CD14-positive monocyte (primary cell): ENCODE measurements around the gene VPS33A. TPM values are rescaled to one million over a fixed set of nuclear protein-coding genes. Genes with fewer than 3 reads are reported as not detected.

Experiments
- DNase-seq, 3 donors: peaks; one replicate each; pipeline ENCODE4 v3.0.0-alpha.2; 2011 to 2022
- H2AFZ ChIP-seq: 2 replicates; pipeline ENCODE4 v1.6.0; 2012; ENCODE audit warnings: mild to moderate bottlenecking, low read depth, low read length, inconsistent platforms; ENCODE audit not compliant: insufficient read depth, poor library complexity, severe bottlenecking
- H3K27ac ChIP-seq, 2 donors: 1 replicate in 1 of 2; 2 replicates in 1 of 2; pipeline ENCODE4 v1.5.1; 2012 to 2013; ENCODE audit warnings: low read length in 2 of 2, control low read depth in 1 of 2, inconsistent platforms in 1 of 2, low read depth in 1 of 2, mild to moderate bottlenecking in 1 of 2
- H3K27me3 ChIP-seq, 2 donors: one replicate each; pipeline versions ENCODE4 v1.6.0 to v1.6.1; 2011 to 2013; ENCODE audit warnings: low read length in 2 of 2; ENCODE audit not compliant: control insufficient read depth in 2 of 2, insufficient read depth in 2 of 2
- H3K36me3 ChIP-seq, 2 donors: replicated peaks in 1 of 2; 1 replicate in 1 of 2; 2 replicates in 1 of 2; pipeline versions ENCODE4 v1.5.1 to v1.6.1; 2012 to 2013; ENCODE audit warnings: low read length in 2 of 2, control low read depth in 1 of 2, inconsistent platforms in 1 of 2, mild to moderate bottlenecking in 1 of 2; ENCODE audit not compliant: insufficient read depth in 2 of 2, control insufficient read depth in 1 of 2
- H3K4me1 ChIP-seq, 2 donors: 1 replicate in 1 of 2; 2 replicates in 1 of 2; pipeline versions ENCODE4 v1.5.1 to v1.6.1; 2012 to 2013; ENCODE audit warnings: low read length in 2 of 2, control low read depth in 1 of 2, inconsistent platforms in 1 of 2, mild to moderate bottlenecking in 1 of 2, moderate library complexity in 1 of 2; ENCODE audit not compliant: insufficient read depth in 2 of 2, control insufficient read depth in 1 of 2
- H3K4me2 ChIP-seq: replicated peaks from 2 replicates; pipeline ENCODE3; 2012; ENCODE audit warnings: low read length, moderate library complexity, mild to moderate bottlenecking; ENCODE audit not compliant: poor library complexity, severe bottlenecking; ENCODE audit errors: extremely low read depth
- H3K4me3 ChIP-seq, 3 experiments: fragments of 200-600 bp in 1 of 3; sonication (generic) in 1 of 3; replicated peaks in 1 of 3; 1 replicate in 2 of 3; 2 replicates in 1 of 3; pipeline ENCODE4 v1.5.1; 2011 to 2013; ENCODE audit warnings: low read length in 3 of 3, mild to moderate bottlenecking in 3 of 3, control low read depth in 2 of 3, low read depth in 2 of 3, inconsistent platforms in 1 of 3, moderate library complexity in 1 of 3
- H3K79me2 ChIP-seq: 2 replicates; pipeline ENCODE4 v1.6.0; 2012; ENCODE audit warnings: mild to moderate bottlenecking, control low read depth, inconsistent platforms, low read length, moderate library complexity; ENCODE audit not compliant: insufficient read depth
- H3K9ac ChIP-seq: 2 replicates; pipeline ENCODE4 v1.6.0; 2017; ENCODE audit warnings: low read length, mild to moderate bottlenecking; ENCODE audit not compliant: insufficient read depth, poor library complexity, severe bottlenecking
- H3K9me3 ChIP-seq, 2 donors: replicated peaks in 1 of 2; 1 replicate in 1 of 2; 2 replicates in 1 of 2; pipeline versions ENCODE4 v1.5.1 to v1.6.1; 2012 to 2013; ENCODE audit warnings: low read length in 2 of 2, control low read depth in 1 of 2; ENCODE audit not compliant: control insufficient read depth in 1 of 2, insufficient read depth in 1 of 2
- H4K20me1 ChIP-seq: 2 replicates; pipeline ENCODE4 v1.6.0; 2012; ENCODE audit warnings: mild to moderate bottlenecking, low read length, control low read depth, moderate library complexity; ENCODE audit not compliant: insufficient read depth
- H3K27ac Mint-ChIP-seq, 7 donors: one replicate each; pipeline ENCODE4 v1.8.0; 2020; ENCODE audit warnings: mild to moderate bottlenecking in 7 of 7, mixed read lengths in 7 of 7, moderate library complexity in 6 of 7, inconsistent platforms in 2 of 7
- H3K27me3 Mint-ChIP-seq, 3 donors: one replicate each; pipeline ENCODE4 v1.8.0; 2021 to 2022; ENCODE audit warnings: low read depth in 3 of 3, mild to moderate bottlenecking in 3 of 3, mixed read lengths in 3 of 3, moderate library complexity in 3 of 3, inconsistent platforms in 1 of 3
- H3K36me3 Mint-ChIP-seq, 2 donors: one replicate each; pipeline ENCODE4 v1.8.0; 2020; ENCODE audit warnings: mixed read lengths in 2 of 2, inconsistent platforms in 1 of 2, mild to moderate bottlenecking in 1 of 2
- H3K4me1 Mint-ChIP-seq: one replicate; pipeline ENCODE4 v1.8.0; 2020; ENCODE audit warnings: mild to moderate bottlenecking, mixed read lengths
- H3K4me3 Mint-ChIP-seq, 2 donors: one replicate each; pipeline ENCODE4 v1.8.0; 2020; ENCODE audit warnings: mild to moderate bottlenecking in 2 of 2, mixed read lengths in 2 of 2, moderate library complexity in 1 of 2
- H3K9me3 Mint-ChIP-seq, 7 donors: one replicate each; pipeline ENCODE4 v1.8.0; 2020 to 2022; ENCODE audit warnings: mixed read lengths in 7 of 7, mild to moderate bottlenecking in 6 of 7, moderate library complexity in 6 of 7, inconsistent platforms in 2 of 7
- CTCF ChIP-seq: fragments of 200-600 bp; IDR thresholded peaks from one replicate; pipeline ENCODE4 v1.8.0; 2022; ENCODE audit warnings: antibody characterized with exemption, mild to moderate bottlenecking
- WGBS: methylation state at CpG from one replicate; pipeline ENCODE4 v1.1.5; 2013; ENCODE audit warnings: missing lambda C conversion rate; ENCODE audit not compliant: insufficient coverage; 5-methylcytosine and 5-hydroxymethylcytosine counted together
- intact Hi-C, 2 donors: fragments of 100-400 bp; cut with micrococcal nuclease; formaldehyde crosslinking; loops; one replicate each; pipeline versions ENCODE4 v1.15.0 to v1.15.1; 2023
- polyA plus RNA-seq, 3 donors: library from polyadenylated mRNA; depleted of rRNA in 1 of 3; unstranded in 2 of 3; stranded (reverse) in 1 of 3; fragments of 300-500 nt in 2 of 3; fragments of >200 nt in 1 of 3; fragmentation: Illumina TruSeq in 2 of 3; gene quantifications; 1 replicate in 2 of 3; 2 replicates in 1 of 3; pipeline ENCODE4 v1.2.3, GENCODE V29; 2012 to 2021

Gene VPS33A
- polyA plus RNA-seq, 3 donors = 15.3 to 33.1 (median 32.9) TPM

DNA sequence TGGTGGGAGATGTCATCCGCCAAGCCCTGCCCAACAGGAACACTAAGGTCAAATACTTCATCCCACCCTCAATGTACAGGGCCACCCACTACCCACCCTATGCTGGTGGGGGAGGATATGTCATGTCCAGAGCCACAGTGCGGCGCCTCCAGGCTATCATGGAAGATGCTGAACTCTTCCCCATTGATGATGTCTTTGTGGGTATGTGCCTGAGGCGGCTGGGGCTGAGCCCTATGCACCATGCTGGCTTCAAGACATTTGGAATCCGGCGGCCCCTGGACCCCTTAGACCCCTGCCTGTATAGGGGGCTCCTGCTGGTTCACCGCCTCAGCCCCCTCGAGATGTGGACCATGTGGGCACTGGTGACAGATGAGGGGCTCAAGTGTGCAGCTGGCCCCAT, 59.3 kb downstream of the VPS33A start:
- H4K20me1 ChIP-seq = peaks cover 12% of the 10 kb centered on the region
- H3K9me3 ChIP-seq = peaks cover 0 to 19% of the 10 kb centered on the region in 2 donors
- no peak overlapping the region for H2AFZ ChIP-seq
- no peak overlapping the region for H3K4me3 ChIP-seq
- peaks cover 28 to 41% (median 37%) of the 10 kb centered on the region in 3 donors for H3K27me3 Mint-ChIP-seq
- TF ChIP-seq CTCF = no peak
- H3K9ac ChIP-seq = no peak overlapping the region
- H3K9me3 Mint-ChIP-seq = peaks cover 0 to 18% (median 8%) of the 10 kb centered on the region in 7 donors
- peaks cover 18% of the 10 kb centered on the region for H3K4me1 Mint-ChIP-seq
- peaks cover 23 to 39% of the 10 kb centered on the region in 2 donors for H3K27me3 ChIP-seq
- no peak overlapping the region for H3K4me3 Mint-ChIP-seq
- H3K27ac Mint-ChIP-seq = no peak overlapping the region
- 96% methylated on average over 6 of the region's 8 CpGs for WGBS
- H3K36me3 ChIP-seq = peaks cover 43 to 53% of the 10 kb centered on the region in 2 donors
- no peaks in the 10 kb centered on the region for H3K79me2 ChIP-seq
- peaks cover 12 to 26% of the 10 kb centered on the region in 2 donors for H3K4me1 ChIP-seq
- intact Hi-C loops = no loop called here
- no peak for DNase-seq
- no peak overlapping the region for H3K4me2 ChIP-seq
- H3K27ac ChIP-seq = no peak overlapping the region
- H3K36me3 Mint-ChIP-seq = peaks cover 40 to 52% of the 10 kb centered on the region in 2 donors

DNA sequence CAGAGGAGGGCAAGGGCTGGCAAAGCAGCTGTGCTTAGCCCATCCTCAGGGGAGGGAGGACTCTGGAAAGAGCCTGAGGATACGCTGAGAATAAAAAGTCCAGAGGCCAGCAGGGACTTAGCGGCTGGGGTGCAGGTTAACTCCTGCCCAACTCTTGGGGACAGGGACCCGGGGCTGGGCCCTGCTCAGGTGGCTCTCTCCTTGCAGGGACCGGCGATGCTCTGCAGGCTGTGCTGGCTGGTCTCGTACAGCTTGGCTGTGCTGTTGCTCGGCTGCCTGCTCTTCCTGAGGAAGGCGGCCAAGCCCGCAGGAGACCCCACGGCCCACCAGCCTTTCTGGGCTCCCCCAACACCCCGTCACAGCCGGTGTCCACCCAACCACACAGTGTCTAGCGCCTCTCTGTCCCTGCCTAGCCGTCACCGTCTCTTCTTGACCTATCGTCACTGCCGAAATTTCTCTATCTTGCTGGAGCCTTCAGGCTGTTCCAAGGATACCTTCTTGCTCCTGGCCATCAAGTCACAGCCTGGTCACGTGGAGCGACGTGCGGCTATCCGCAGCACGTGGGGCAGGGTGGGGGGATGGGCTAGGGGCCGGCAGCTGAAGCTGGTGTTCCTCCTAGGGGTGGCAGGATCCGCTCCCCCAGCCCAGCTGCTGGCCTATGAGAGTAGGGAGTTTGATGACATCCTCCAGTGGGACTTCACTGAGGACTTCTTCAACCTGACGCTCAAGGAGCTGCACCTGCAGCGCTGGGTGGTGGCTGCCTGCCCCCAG, 60.0 kb downstream of the VPS33A start:
- no peak for TF ChIP-seq CTCF
- Mint-ChIP-seq H3K27me3 (peaks cover 35 to 48% (median 44%) of the 10 kb centered on the region in 3 donors), H3K9me3 (peaks cover 0 to 18% (median 8%) of the 10 kb centered on the region in 7 donors), H3K4me1 (peaks cover 18% of the 10 kb centered on the region), H3K27ac (no peak overlapping the region), H3K4me3 (peak overlapping the region in 1 of 2 donors; percentile 83), H3K36me3 (peaks cover 34 to 46% of the 10 kb centered on the region in 2 donors)
- Histone ChIP-seq H3K9ac (no peak overlapping the region), H3K4me1 (peaks cover 12 to 26% of the 10 kb centered on the region in 2 donors), H3K4me2 (no peak overlapping the region), H3K27me3 (peaks cover 23 to 46% of the 10 kb centered on the region in 2 donors), H2AFZ (no peak overlapping the region), H4K20me1 (peaks cover 12% of the 10 kb centered on the region), H3K27ac (no peak overlapping the region), H3K4me3 (no peak overlapping the region), H3K36me3 (peaks cover 38 to 46% of the 10 kb centered on the region in 2 donors), H3K79me2 (no peaks in the 10 kb centered on the region), H3K9me3 (peaks cover 0 to 19% of the 10 kb centered on the region in 2 donors)
- 79% methylated on average over 24 of the region's 27 CpGs for WGBS
- intact Hi-C loops = no loop called here
- no peak for DNase-seq
